Fibroblast of peridontal ligament (primary cell): Measurements from ENCODE around the gene C1QTNF4.
A peak's percentile ranks its signal among the peaks of the same experiment; 100 is the strongest.
"Not testable (repeated sequence)": the region's sequence is repeated elsewhere in the genome, so short reads cannot be mapped to it uniquely, and the experiment has no call there.

Experiments used
- DNase-seq: peaks from one replicate; pipeline ENCODE4 v3.0.0-alpha.2; 2010; ENCODE audit errors: extremely low read depth

Gene C1QTNF4

DNA sequence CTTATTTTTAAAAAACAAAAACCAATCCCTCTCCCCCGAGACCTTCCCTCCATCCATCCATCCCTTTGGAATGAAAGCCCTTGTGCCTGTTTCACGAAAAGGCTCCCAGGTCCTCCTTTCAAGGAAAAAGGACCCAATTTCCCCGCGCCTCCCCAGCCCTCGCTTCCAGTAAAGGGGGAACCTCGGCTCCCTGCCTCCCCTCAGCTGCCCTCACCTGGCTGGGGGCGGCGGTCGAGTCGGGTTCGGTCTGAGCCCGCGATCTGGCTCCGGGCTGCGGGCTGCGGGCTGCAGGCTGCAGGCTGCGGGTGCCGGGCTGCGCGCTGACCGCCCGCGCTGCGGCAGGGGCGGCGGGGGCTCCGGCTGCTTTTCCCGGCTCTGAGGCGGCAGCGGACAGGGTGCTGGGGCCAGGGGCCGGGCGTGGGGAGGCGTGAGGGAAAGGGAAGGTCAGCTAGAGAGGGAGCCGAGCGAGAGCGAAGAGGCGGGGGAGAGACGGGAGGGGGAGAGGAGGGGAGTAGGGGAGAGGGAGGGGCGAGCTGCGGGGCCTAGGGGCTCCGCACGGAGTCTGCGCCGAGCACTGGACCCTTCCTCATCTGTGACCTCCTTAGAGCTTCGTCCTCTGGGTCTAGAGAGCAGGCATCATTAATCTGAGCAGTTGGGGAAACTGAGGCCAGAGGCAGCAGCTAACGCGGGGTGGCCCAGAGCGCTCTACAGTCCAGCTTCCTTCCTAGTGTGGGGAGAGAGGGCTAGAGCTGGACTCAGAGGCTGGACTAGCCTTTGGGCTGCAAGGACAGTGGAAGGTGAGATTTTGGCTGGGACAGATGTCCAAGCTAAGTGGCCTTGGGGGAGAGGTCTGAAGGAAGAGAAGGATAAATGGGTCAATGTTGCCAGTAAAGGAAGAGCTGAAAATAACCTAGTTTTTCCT, at the start of gene C1QTNF4:
TSS of gene C1QTNF4 (minus strand) at position 478 of the 922 bp plus-strand sequence. CDS start 3,601 bp downstream, outside the sequence.
- DNase-seq: no peak

DNA sequence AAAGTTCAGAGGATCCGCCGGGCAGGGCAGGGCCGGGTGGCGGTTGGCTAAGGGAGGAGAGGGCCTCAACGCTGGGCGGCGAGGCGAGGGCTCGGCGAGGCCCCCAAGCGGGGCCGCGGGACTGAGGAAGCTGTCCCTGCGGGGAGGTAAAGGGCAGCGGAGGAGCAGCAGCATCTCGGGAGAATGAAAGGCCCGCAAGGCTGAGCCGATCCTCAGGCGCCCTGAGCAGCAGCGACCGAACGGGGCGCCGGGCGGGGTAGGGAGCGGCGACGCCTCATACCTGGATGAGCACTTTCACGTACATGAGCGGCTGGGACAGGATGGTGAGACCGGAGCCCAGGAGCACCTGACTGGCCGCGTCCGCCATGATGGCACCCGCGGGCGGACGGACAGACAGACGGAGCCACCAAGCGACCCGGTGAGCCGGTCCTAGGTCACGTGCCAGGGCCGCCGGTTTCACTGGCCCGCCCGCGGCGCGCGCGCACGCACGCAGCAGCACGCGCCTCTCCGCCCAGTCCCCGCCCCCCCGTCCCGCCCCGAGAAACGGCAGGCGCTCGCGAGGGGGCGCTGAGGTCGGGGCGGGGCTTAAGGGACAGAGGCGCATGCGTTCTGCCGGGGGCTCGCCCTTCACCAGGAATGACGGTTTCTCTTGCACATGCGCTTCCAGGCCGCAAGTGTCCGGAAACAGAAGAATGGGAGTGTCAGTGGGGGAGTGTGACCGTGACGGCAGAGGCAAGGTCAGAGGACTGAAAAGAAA, 48.1 kb upstream of the C1QTNF4 start, which contains the start of gene MTCH2:
TSS of gene MTCH2 (minus strand) at position 461 of the 757 bp plus-strand sequence. CDS start at position 367, 94 bp downstream.
- peak; percentile 97 for DNase-seq

DNA sequence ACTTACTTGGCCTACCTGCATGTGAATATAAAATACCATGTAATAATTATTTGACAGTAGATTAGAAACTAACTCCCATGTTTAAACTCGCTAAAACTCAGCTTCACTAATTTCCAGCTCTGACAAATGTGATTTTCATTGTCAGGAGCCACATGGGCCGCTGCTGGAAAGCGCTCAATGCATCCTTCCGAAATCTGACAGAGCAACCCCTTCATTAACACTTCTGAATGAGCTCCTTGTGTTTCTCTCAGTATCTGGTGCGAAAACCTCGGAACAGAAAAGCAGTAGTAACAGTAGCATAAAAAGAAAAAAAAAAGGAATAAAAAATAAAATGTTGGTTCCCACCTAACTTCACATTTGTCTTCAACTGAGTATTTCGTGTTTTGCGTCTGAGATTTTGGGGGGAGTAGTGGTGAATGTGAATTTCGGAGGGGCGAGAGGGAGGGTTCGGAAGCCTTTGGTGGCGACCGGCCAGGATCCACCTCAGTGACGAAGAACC, 47.4 kb upstream of the C1QTNF4 start:
- peak; percentile 5 for DNase-seq

DNA sequence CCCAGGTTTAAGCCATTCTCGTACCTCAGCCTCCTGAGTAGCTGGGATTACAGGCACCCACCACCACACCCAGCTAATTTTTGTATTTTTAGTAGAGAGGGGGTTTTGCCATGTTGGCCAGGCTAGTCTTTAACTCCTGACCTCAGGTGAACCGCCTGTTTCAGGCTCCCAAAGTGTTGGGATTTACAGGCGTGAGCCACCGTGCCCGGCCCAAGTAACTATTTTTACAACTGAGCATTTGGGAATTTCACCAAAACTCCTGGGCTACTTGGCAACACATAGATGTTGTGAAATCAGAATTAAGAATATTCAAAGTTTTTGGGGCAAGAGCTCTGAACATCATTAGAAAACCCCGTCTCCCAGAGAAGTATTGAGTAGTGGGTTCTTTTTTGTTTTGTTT, 46.3 kb upstream of the C1QTNF4 start:
- DNase-seq: peak; percentile 27

DNA sequence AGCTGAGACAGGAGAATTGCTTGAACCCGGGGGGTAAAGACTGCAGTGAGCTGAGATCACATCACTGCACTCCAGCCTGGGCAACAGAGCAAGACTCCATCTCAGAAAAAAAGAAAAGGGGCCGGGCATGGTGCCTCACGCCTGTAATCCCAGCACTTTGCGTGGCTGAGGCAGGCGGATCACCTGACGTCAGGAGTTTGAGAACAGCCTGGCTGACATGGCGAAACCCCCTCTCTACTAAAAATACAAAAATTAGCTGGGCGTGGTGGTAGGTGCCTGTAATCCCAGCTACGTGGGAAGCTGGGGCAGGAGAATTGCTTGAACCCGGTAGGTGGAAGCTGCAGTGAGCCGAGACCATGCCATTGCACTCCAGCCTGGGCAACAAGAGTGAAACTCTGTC, 42.1 kb upstream of the C1QTNF4 start:
- DNase-seq: not testable (repeated sequence)

DNA sequence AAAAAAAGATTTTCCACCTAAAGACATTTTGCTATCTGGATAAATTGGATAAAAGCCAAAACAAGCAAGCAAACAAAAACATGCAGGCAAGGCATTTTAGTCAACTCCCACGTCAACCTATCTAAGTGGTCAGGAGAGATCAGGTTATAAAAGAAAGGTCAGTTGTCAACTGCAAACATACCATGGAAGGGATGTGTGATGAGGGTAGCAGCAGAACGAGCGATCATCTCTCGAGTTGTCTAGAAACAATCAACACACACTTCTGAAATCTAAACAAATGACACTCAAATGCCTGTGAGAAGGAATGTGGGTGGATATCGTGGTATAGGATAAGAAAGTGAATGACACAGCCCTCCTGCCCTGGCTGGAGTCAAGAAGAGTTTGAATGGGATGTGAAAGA, 37.3 kb upstream of the C1QTNF4 start:
- DNase-seq: no peak

DNA sequence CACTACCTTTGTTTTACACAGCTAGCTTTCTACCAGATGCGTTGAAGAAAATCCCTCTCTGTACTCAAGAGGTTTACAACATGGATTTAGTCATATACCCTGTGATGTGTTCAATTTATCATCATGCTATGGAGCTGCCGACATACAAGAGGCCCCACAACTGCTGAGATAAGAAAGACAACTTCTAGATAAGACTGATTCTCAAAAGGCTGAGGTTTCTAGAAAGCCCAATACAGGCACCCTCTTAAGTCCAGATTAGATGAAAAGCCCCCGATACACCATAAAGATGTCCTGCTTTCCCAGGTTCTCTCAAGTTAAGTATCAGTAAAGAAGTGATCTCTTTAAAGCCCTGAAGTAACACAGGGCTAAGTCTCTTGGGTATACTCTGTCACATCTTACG, 33.8 kb upstream of the C1QTNF4 start:
- no peak for DNase-seq

DNA sequence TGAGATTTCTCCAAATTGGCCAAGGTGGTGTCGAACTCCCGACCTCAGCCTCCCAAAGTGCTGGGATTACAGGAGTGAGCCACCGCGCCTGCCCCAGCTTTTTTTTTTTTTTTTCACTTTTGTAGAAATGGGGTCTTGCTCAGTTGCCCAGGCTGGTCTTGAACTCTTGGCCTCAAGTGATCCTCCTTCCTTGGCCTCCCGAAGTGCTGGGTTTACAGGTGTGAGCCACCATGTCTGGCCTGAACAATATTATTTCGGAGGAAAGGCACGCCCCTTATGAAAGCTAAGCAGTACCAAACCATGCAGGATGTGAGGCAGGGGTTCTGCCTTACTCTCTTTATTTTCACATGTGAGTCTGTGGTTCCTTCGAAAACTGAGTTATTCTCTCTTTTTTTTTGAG, 32.0 kb upstream of the C1QTNF4 start:
- DNase-seq: no peak

DNA sequence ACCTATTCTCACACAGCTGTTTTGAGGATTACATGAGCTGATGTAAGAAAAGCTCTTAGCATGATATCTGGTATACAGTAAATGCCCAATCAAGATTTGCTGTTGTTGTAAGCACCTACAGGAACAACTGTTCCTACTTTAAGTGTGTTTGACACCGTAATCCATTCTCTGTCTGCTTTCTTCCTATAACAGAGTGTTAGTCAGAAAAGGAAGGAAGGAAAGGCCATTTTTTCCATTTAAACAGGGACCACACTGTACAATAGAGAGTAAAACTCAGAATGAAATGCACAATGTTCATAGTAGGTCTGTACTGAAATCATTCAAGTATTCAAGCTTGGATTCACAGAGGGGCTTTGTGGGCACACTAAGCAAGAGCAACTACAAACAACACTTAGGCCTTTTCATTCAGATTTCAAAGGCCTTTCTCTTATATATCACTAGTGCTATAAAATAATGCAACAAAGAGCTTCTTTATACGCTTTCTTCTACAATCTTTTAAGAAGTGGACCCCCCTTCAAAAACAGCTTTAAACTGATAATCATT, 26.7 kb upstream of the C1QTNF4 start:
- no peak for DNase-seq

DNA sequence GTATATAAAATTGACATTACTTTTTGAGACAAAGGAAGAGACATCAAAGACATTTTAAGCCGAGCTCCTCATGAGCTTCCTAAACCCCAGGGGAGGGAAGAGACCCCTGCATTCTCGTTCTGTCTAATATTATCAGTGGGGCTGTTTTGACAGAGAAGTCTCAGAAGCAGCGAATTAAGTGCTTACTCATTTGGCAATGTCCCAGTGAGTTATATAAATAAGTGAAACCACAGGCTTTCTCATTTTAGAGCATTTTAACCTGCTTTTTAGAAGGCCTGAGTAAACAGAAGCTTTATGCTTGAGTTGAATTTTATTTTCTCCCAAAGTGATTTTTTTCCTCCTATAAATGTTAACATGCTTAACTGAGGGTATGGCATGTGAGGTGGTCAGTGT, 23.2 kb upstream of the C1QTNF4 start:
- DNase-seq: peak; percentile 84

DNA sequence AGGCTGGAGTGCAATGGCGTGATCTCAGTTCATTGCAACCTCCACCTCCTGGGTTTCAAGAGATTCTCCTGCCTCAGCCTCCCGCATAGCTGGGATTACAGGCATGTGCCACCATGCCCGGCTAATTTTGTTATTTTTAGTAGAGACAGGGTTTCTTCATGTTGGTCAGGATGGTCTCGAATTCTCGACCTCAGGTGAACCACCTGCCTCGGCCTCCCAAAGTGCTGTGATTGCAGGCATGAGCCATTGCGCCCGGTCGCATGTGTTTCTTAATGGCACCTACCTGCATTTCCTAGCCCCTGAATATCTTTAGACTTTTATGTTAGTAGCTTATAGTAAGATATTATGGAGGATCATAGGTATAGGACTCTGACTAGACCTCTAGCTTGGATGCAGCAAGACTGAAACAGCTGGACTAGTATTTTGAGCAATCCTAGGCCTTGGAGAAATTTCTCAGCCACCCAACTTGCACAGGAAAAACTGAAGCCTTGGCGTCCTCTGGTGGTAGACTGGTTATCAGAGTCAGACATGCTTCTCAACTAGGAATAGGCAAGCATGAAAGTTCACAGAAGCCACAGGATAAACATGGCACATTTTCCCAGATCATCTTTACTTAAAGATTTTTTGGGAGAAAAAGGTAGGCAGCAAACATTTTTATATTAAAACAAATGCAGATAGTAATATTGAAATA, 22.7 kb upstream of the C1QTNF4 start:
- peak; percentile 94 for DNase-seq

DNA sequence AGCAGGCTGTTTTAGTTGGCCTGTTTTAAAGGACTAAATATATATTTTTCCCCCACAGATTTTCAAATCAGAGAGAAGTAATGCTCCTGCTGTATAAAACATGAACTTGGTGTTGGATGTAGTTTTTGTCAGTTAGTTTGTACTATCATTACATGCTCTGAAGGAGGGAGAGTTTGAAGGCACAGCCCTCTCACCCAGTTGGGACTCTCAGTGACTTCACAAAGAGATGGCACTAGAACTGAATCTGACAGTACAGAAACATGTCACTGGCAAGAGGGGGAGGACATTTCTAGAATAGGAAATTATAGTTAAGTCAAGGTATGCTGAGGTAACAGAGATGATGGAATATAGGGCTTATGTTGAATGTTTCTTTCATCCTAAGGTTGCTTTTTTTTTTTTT, 21.0 kb upstream of the C1QTNF4 start:
- no peak for DNase-seq

DNA sequence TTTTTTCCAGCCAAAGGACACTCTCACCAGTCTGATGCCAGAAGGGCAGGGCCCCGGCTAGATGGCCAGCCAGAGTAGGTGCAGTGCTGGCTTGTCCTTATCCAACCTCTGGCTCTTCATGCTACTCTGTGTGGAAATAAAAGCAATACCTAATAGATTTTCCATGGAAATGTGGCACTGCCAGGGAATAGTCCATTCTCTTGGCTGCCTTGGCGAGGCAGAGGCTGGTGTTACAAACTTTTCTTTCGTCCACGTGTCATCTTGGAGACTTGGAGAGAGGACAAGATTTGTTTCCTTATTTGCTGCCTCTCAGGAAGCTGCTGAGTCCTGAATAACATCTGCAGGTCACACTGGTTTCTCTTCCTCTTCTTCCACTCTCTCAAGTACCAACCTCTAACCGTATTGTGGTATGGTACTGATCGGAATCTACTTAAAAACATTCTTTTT, 17.2 kb upstream of the C1QTNF4 start:
- no peak for DNase-seq

DNA sequence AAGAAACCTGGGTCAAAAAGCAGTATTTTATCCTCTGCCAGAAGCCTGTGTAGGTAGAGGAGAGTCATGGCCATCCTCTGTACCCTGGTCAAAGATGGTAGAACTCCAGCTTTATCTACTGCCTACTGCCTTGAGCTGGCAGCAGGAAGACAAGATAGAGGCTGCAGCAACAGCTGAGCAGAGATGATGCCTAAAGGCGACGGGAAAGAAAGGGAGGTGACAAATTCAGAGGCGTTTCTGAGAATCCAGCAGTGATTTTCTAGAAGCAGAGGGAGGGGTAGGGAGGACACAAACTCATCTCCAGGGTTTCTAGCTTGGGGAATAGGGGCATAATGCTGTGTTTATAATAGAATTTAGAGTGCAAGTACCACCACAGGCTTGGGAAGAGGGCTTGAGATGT, 15.5 kb upstream of the C1QTNF4 start:
- DNase-seq: no peak

DNA sequence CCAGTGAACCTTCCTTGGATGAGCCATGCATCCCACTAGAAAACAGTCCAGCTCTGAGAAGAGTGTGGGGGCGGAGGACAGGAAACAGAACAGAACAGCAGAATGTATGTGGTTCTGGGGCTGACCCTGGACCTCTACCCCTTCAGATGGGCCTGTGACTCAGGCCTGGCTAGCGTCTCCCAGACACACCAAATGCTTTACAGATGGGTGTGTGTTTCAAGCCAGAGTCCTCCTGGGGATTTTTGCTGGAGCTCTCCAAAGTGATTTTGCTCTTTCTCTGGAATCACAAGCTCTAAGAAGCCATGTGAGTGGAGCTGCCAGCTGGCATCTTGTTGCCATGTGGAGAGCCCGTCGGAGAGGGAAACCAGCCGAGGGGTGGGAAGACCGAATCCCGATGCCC, 13.2 kb upstream of the C1QTNF4 start:
- peak; percentile 98 for DNase-seq

DNA sequence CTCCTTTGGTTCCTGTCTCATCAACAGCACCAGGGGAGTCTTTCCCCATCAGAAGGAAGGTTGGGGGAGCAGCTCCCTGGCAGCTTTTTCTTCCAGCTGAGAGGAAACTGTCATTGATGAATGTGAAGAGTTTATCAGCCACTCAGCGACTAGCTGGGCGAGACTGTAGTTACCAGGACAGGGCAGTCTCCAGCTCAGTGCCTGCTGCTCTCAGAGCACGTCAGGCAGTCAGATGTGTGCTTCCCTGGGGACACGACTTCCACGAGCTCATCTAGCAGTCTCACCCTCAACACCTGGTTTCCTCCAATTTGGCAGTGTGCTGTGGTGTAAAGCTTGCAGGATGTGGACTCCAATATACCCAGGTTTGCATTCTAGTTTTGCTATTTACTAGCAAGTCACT, 12.5 kb upstream of the C1QTNF4 start:
- no peak for DNase-seq

DNA sequence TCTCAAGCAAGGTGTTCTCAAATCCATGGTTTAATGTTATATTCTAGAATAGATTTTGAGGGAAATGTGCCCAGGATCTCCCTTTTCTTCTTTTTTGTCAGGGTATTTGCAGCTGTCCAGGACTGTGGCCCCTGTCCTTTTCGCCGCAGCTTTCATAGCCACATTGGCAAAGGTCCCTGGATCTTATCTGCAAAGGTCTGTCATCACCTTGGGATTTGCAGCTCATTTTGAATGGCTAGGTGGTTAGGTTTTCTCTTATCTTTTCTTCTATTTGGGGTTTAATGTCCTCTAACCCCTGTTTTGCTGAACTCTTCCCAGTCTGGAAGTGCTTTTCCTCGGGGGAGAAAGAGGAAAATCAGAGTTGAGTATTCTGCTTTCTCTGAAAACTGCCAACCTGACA, 11.7 kb upstream of the C1QTNF4 start:
- DNase-seq: no peak

DNA sequence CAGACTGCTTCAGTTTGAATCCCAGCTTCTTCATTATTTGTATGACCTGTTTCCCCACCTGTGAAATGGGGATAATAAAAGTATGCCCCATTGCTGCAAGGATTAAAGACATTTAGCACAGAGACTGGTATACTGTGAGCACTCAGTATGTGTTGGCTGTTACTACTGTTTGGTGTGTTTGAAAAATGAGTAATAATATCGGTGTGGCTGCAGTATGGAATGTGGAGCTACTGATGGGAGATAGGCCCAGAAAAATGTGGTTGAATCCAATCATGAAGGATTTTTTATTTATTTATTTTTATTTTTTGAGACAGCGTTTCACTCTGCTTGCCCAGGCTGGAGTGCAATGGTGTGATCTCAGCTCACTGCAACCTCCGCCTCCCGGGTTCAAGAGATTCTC, 9.1 kb upstream of the C1QTNF4 start:
- DNase-seq: peak; percentile 48

DNA sequence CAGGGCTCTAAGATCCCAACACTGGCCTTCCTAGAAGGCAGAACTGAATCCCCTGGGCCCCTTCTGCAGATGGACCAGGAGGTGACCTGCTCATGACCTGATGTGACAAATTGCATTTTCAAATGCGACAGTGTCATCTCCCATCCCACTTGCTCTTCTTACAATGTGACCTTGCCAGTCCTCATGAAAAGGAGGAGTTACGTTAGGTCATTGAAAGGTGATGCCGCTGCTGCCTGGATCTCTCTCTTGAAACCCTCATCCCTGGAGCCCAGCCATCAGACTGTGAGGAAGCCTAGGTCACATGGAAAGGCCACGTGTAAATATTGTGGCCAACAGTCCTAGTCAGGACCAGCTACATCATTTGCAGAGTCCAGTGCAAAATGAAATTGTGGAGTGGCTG, 5.7 kb upstream of the C1QTNF4 start:
- no peak for DNase-seq

DNA sequence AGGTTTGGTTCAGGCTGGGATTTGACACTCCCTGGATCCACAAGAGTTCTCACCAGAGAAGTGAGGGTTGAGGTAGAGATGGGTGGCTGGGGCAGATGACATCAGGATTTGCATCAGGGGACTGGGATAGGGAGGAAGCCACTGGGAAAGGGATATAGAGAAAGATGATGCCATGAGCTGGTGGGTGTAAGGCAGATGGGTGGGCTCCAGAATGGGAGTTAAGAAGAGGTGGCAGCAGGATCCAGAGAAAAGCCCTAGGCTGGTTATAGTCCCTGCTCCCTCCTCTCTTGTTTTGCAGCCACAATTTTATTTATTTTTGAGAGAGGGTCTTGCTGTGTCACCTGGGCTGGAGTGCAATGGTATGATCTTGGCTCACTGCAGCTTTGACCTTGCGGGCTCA, 1.8 kb upstream of the C1QTNF4 start:
- DNase-seq: no peak

DNA sequence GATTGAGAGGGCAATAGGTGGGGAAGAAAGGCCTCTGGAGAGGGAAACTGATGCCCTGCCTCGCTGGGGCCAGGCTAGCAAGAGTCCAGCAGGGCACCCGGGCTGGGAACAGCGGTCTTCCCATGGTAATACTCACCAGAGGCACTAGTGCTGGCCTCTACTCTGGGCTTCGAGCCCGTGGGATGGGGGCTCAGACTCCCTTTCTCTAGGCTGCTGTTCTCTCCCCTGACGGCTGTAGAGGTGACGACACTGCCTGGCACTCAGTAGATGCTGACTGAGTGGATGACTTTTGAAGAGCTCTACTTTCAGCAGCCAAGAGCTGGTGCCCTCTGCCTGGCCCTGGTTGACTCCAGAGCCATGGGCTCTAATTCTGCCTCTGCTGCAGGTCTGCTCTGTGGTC, 818 bp upstream of the C1QTNF4 start:
- DNase-seq: no peak

DNA sequence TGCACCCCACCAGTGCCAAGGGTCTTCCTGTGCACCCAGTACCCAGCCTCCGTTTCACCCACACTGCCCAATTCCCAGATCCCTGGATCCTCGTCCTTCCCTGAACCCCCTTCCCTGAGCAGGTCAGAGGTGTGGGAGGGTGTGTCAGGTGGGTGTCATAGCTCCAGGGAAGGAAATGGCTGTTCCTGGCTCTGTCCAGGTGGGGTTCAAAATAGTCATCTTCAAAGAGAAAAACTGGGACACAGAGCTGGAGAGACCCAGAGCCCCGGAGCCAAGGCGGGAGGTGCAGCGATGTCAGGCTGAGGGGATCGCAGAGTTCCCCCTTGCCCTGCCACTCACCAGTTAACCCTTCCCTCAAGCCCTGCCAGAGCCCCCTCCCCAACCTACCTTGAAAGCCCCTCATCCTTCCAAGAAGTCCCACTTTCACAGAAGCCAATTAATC, 698 bp downstream of the C1QTNF4 start:
- DNase-seq: no peak
